SHP77 treated with DMSO at 0.1 percent for 48 hours (cell line): ENCODE data around the gene TMEM108.

ENCODE experiments used
- DNase-seq: peaks from one replicate; lab custom pipeline; 2025; lab: John Stamatoyannopoulos, UW

TMEM108 gene

GRCh38 chr3:133236901-133237300, 198.7 kb downstream of the TMEM108 start:
- DNase-seq: no peak

GRCh38 chr3:133237380-133237779, 199.2 kb downstream of the TMEM108 start:
- DNase-seq: no peak

- no peak for DNase-seq
Observed at GRCh38 chr3:133238015-133238414, 199.8 kb downstream of the TMEM108 start.

- DNase-seq: no peak
Observed at GRCh38 chr3:133246119-133246518, 207.9 kb downstream of the TMEM108 start.

GRCh38 chr3:133246773-133247172, 208.6 kb downstream of the TMEM108 start:
- no peak for DNase-seq

- no peak for DNase-seq
Observed at GRCh38 chr3:133248389-133248788, 210.2 kb downstream of the TMEM108 start.

- no peak for DNase-seq
Observed at GRCh38 chr3:133249490-133249889, 211.3 kb downstream of the TMEM108 start.

- no peak for DNase-seq
Observed at GRCh38 chr3:133254151-133254550, 216.0 kb downstream of the TMEM108 start.

GRCh38 chr3:133254716-133255115, 216.5 kb downstream of the TMEM108 start:
- no peak for DNase-seq

- DNase-seq: no peak
Observed at GRCh38 chr3:133256787-133257483, 218.7 kb downstream of the TMEM108 start.

GRCh38 chr3:133258358-133258757, 220.2 kb downstream of the TMEM108 start:
- DNase-seq: no peak

- DNase-seq: no peak
Observed at GRCh38 chr3:133259767-133260166, 221.6 kb downstream of the TMEM108 start.

GRCh38 chr3:133262333-133262732, 224.1 kb downstream of the TMEM108 start:
- no peak for DNase-seq

GRCh38 chr3:133264920-133265319, 226.7 kb downstream of the TMEM108 start:
- DNase-seq: no peak

- DNase-seq: no peak
Observed at GRCh38 chr3:133268726-133269134, 230.5 kb downstream of the TMEM108 start.

- no peak for DNase-seq
Observed at GRCh38 chr3:133269393-133269792, 231.2 kb downstream of the TMEM108 start.

GRCh38 chr3:133270631-133271030, 232.4 kb downstream of the TMEM108 start:
- DNase-seq: no peak

GRCh38 chr3:133271042-133271441, 232.9 kb downstream of the TMEM108 start:
- DNase-seq: no peak

- no peak for DNase-seq
Observed at GRCh38 chr3:133271539-133271938, 233.3 kb downstream of the TMEM108 start.

- no peak for DNase-seq
Observed at GRCh38 chr3:133273346-133273745, 235.2 kb downstream of the TMEM108 start.

- DNase-seq: no peak
Observed at GRCh38 chr3:133274477-133274876, 236.3 kb downstream of the TMEM108 start.

GRCh38 chr3:133276594-133276993, 238.4 kb downstream of the TMEM108 start:
- DNase-seq: peak; percentile 8

- no peak for DNase-seq
Observed at GRCh38 chr3:133277813-133278212, 239.6 kb downstream of the TMEM108 start.
